K562 (cell line): ENCODE measurements around the gene NKIRAS1. TPM values are rescaled to one million over a fixed set of nuclear protein-coding genes. Genes with fewer than 3 reads are reported as not detected.

Experiments
- ATAC-seq: fragments of 200-7000 bp; cut with Tn5 transposase; 3 replicates; pipeline ENCODE4 v1.9.1; 2020; ENCODE audit warnings: moderate library complexity
- BruUV-seq: library from RNA; stranded (reverse); fragments of 400-500 nt; replicated peaks from 2 replicates; lab custom pipeline; 2021; lab: Mats Ljungman, UMichigan
- CTCF ChIA-PET: fragments of 300-600 bp; formaldehyde crosslinking; extraction: SDS; loops from one replicate; lab custom pipeline; 2021; ENCODE audit warnings: low intra/inter-chr PET ratio; lab: Yijun Ruan, JAX
- POLR2A ChIA-PET: fragments of 300-600, 350-650 bp; sonication (Branson Sonifier 250); formaldehyde crosslinking; extraction: SDS; loops from one replicate; lab custom pipeline; 2021; ENCODE audit warnings: antibody characterized with exemption, inconsistent platforms; lab: Yijun Ruan, JAX
- DNase-seq, 4 experiments: peaks; one replicate each; pipeline versions ENCODE4 v3.0.0 to v3.0.0-alpha.2; 2011 to 2018; ENCODE audit warnings: low spot score in 3 of 4, mixed read lengths in 3 of 4; ENCODE audit errors: extremely low read depth in 1 of 4
- FAIRE-seq: peaks from 2 replicates; lab custom pipeline; 2011; peaks lifted over from hg19 to GRCh38; lab: Jason Lieb, UNC
- H2AFZ ChIP-seq: 2 replicates; pipeline ENCODE4 v1.6.0; 2011; ENCODE audit warnings: low read depth, low read length, control low read depth, inconsistent platforms
- H3K27ac ChIP-seq: fragments of 200-600 bp; 3 replicates; pipeline ENCODE4 v1.8.0; 2011; ENCODE audit warnings: low read depth, mild to moderate bottlenecking, control low read depth, inconsistent platforms, low read length, moderate library complexity, mixed read lengths; ENCODE audit errors: extremely low read depth
- H3K27me3 ChIP-seq, 2 experiments: fragments of 300-600 bp in 1 of 2; 2 replicates in 1 of 2; 3 replicates in 1 of 2; pipeline versions ENCODE4 v1.6.0 to v1.8.0; 2011; ENCODE audit warnings: inconsistent platforms in 2 of 2, low read length in 2 of 2, mild to moderate bottlenecking in 1 of 2, mixed read lengths in 1 of 2, moderate library complexity in 1 of 2; ENCODE audit not compliant: control insufficient read depth in 2 of 2, insufficient read depth in 2 of 2
- H3K36me3 ChIP-seq: fragments of 300-600 bp; 3 replicates; pipeline ENCODE4 v1.8.0; 2011; ENCODE audit warnings: mild to moderate bottlenecking, low read length, inconsistent platforms; ENCODE audit not compliant: control insufficient read depth, insufficient read depth
- H3K4me1 ChIP-seq, 2 experiments: fragments of 200-600 bp in 1 of 2; replicated peaks in 1 of 2; 2 replicates in 1 of 2; 3 replicates in 1 of 2; pipeline versions ENCODE4 v1.5.1 to v1.8.0; 2011; ENCODE audit warnings: inconsistent platforms in 2 of 2, low read length in 2 of 2, mild to moderate bottlenecking in 1 of 2, mixed read lengths in 1 of 2, moderate library complexity in 1 of 2; ENCODE audit not compliant: control insufficient read depth in 2 of 2, insufficient read depth in 2 of 2
- H3K4me2 ChIP-seq: 2 replicates; pipeline ENCODE4 v1.6.1; 2011; ENCODE audit warnings: low read length, control low read depth, inconsistent platforms, mixed read lengths; ENCODE audit not compliant: insufficient read depth
- H3K4me3 ChIP-seq: fragments of 200-600 bp; sonication (generic), shearing (Covaris generic); 2 replicates; pipeline ENCODE4 v1.5.1; 2016; ENCODE audit warnings: control low read depth, inconsistent platforms
- H3K79me2 ChIP-seq: fragments of 200-600 bp; 3 replicates; pipeline ENCODE4 v1.8.0; 2011; ENCODE audit warnings: low read length, inconsistent platforms; ENCODE audit not compliant: control insufficient read depth, insufficient read depth
- H3K9ac ChIP-seq, 2 experiments: 2 replicates each; pipeline versions ENCODE4 v1.6.0 to v1.6.1; 2011; ENCODE audit warnings: low read depth in 2 of 2, low read length in 2 of 2, control low read depth in 1 of 2, inconsistent platforms in 1 of 2, mild to moderate bottlenecking in 1 of 2, mixed read lengths in 1 of 2; ENCODE audit not compliant: insufficient read depth in 1 of 2
- H3K9me1 ChIP-seq: one replicate; pipeline ENCODE4 v1.6.0; 2011; ENCODE audit warnings: inconsistent platforms, mild to moderate bottlenecking, low read length, moderate library complexity; ENCODE audit not compliant: control insufficient read depth, insufficient read depth
- H3K9me3 ChIP-seq: replicated peaks from 2 replicates; pipeline ENCODE4 v1.5.1; 2011; ENCODE audit warnings: low read depth, low read length, inconsistent platforms; ENCODE audit not compliant: control insufficient read depth, insufficient read depth
- H4K20me1 ChIP-seq: replicated peaks from 2 replicates; pipeline ENCODE4 v1.6.1; 2011; ENCODE audit warnings: low read length, inconsistent platforms, mixed read lengths; ENCODE audit not compliant: control insufficient read depth, insufficient read depth
- BMI1 ChIP-seq: fragments of 150-350 bp; IDR thresholded peaks from 2 replicates; pipeline ENCODE4 v1.6.1; 2014; ENCODE audit warnings: low read length
- KLF13 ChIP-seq: fragments of 450-650 bp; IDR thresholded peaks from 2 replicates; pipeline ENCODE4 v1.6.1; 2016; ENCODE audit warnings: missing genetic modification characterization, low read depth, mild to moderate bottlenecking, missing compliant biosample characterization, moderate library complexity, borderline replicate concordance
- NKRF ChIP-seq: fragments of 450-650 bp; IDR thresholded peaks from 2 replicates; pipeline ENCODE4 v1.6.1; 2016; ENCODE audit warnings: borderline replicate concordance
- SRF ChIP-seq, 2 experiments: fragments of 250-450, 450-650 bp in 1 of 2; sonication (Bioruptor Pico) in 1 of 2; sonication (generic) in 1 of 2; formaldehyde crosslinking; IDR thresholded peaks; 2 replicates each; pipeline versions ENCODE4 v1.5.0 to v1.5.1; 2020 to 2022; ENCODE audit warnings: mild to moderate bottlenecking in 1 of 2, missing genetic modification reagents in 1 of 2
- STAT5B ChIP-seq: fragments of 250-450 bp; sonication (Bioruptor Pico); IDR thresholded peaks from 2 replicates; pipeline ENCODE4 v1.8.0; 2021; ENCODE audit warnings: mild to moderate bottlenecking, inconsistent platforms
- YBX1 ChIP-seq: fragments of 450-650 bp; IDR thresholded peaks from 2 replicates; pipeline ENCODE4 v1.7.1; 2016; ENCODE audit warnings: mild to moderate bottlenecking
- ZEB2 ChIP-seq: fragments of 450-650 bp; IDR thresholded peaks from 2 replicates; pipeline ENCODE4 v1.6.1; 2016
- ZNF12 ChIP-seq: sonication (generic); formaldehyde crosslinking; IDR thresholded peaks from 2 replicates; pipeline ENCODE4 v1.4.0; 2020; ENCODE audit warnings: mild to moderate bottlenecking, missing genetic modification reagents
- ZNF263 ChIP-seq: sonication (generic); formaldehyde crosslinking; IDR thresholded peaks from 2 replicates; pipeline ENCODE4 v1.8.0; 2022; ENCODE audit warnings: mild to moderate bottlenecking, missing genetic modification reagents, borderline replicate concordance
- ZNF444 ChIP-seq: fragments of 250-450 bp; sonication (Bioruptor Pico); IDR thresholded peaks from 2 replicates; pipeline ENCODE4 v1.4.0; 2020; ENCODE audit warnings: mild to moderate bottlenecking, moderate library complexity
- ZNF511 ChIP-seq: sonication (generic); formaldehyde crosslinking; IDR thresholded peaks from 2 replicates; pipeline ENCODE4 v1.8.0; 2022; ENCODE audit warnings: mild to moderate bottlenecking, missing genetic modification reagents
- WGBS: fragments of 100-300 bp; shearing (Covaris generic); methylation state at CpG from one replicate; pipeline ENCODE4 v1.1.6; 2016; ENCODE audit warnings: low coverage, mixed read lengths; ENCODE audit not compliant: insufficient coverage; ENCODE audit errors: missing lambda C conversion rate; 5-methylcytosine and 5-hydroxymethylcytosine counted together
- in situ Hi-C: fragments of 300-500 bp; cut with MboI; formaldehyde crosslinking; loops from 4 replicates; pipeline ENCODE4 v1.15.0; 2018; ENCODE audit warnings: inconsistent platforms, mixed read lengths
- intact Hi-C: fragments of 100-400 bp; cut with micrococcal nuclease; formaldehyde crosslinking; loops from 2 replicates; pipeline ENCODE4 v1.14.2; 2022
- polyA plus RNA-seq, 8 experiments: library from polyadenylated mRNA; depleted of rRNA in 4 of 8; stranded (reverse) in 5 of 8; unstranded in 3 of 8; fragments of >200 nt; fragmentation: Nextera tagmentation in 2 of 8; fragmentation: Illumina TruSeq in 1 of 8; extraction: Ambion mirVana in 2 of 8; extraction: Trizol in 1 of 8; gene quantifications; 2 replicates each; pipeline versions ENCODE4 v1.2.1 to v1.2.3, GENCODE V29; 2011 to 2014; ENCODE audit warnings: inconsistent platforms in 1 of 8, missing spikeins in 1 of 8
- total RNA-seq, 7 experiments: library from RNA; depleted of rRNA in 6 of 7; stranded (reverse); fragments of >200 nt in 6 of 7; fragmentation: Illumina TruSeq in 2 of 7; extraction: Trizol in 2 of 7; gene quantifications; 2 replicates each; pipeline versions ENCODE4 v1.2.1 to v1.2.3, GENCODE V29; 2011 to 2021; ENCODE audit warnings: low replicate concordance in 1 of 7
- TF ChIP-seq, protein P1 (sequence below), 2 experiments: IDR thresholded peaks; 2 replicates each; pipeline ENCODE4 v1.6.1; 2011; ENCODE audit warnings: borderline replicate concordance in 1 of 2, control low read depth in 1 of 2, low read depth in 1 of 2, low read length in 1 of 2, mild to moderate bottlenecking in 1 of 2, mixed read lengths in 1 of 2, moderate library complexity in 1 of 2; ENCODE audit not compliant: insufficient read depth in 1 of 2, insufficient read length in 1 of 2, poor library complexity in 1 of 2, severe bottlenecking in 1 of 2; ENCODE audit errors: extremely low read depth in 1 of 2
- TF ChIP-seq, protein P2 (sequence below): sonication (generic); formaldehyde crosslinking; IDR thresholded peaks from 2 replicates; pipeline ENCODE4 v1.8.1; 2022; ENCODE audit warnings: missing genetic modification reagents

The NKIRAS1 gene
- total and polyA plus RNA-seq, 9 of the 15 experiments (the other 6 are each of a cell fraction or from before 2014, with no cell fraction given) = 5.1 to 10.3 (median 6.3) TPM

DNA sequence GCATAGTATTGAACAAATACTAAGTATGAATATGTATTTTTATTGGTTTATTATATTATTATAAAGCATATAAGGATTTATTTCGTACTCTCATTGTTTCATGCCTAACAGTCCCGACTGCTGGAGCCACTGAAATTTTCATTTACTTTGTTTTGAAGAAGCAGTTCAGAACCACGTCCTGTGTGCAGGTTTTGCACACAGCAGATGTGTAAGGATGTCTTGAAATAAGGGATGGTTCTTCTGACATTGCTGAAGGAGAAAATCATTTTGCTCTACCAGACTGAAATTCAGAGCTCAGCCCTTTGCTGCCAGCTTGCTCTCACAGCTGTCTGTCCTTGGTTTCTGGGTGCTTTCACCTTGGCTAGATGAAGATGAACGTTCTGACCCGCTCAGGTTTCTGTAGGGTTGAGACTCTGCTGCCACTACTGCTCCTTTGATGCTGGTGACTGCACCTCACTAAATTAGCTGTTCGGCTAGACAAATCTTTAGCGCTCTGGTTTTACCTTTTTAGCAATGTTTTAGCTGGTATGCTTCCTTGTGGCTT, 56.9 kb downstream of the NKIRAS1 start (continued):
- TF ChIP-seq, protein P1, sequence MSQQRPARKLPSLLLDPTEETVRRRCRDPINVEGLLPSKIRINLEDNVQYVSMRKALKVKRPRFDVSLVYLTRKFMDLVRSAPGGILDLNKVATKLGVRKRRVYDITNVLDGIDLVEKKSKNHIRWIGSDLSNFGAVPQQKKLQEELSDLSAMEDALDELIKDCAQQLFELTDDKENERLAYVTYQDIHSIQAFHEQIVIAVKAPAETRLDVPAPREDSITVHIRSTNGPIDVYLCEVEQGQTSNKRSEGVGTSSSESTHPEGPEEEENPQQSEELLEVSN (IDR thresholded peaks at IDR 0.05; ENCODE audit: borderline replicate concordance in 1 of 2, extremely low read depth in 1 of 2, insufficient read depth in 1 of 2, insufficient read length in 1 of 2, low read depth in 1 of 2, low read length in 1 of 2, poor library complexity in 1 of 2, severe bottlenecking in 1 of 2) = no peak
- TF ChIP-seq ZEB2 = no peak

GRCh38 chr3:23859012-23859743, 57.6 kb downstream of the NKIRAS1 start:
- POLR2A ChIA-PET = interaction anchor here (0.9 to 2.1 kb wide), 7 partner anchors 11 to 57 kb away, joined by 3 to 7 read pairs (median 4); partner anchors contain the start of genes NKIRAS1 and RPL15
- no peak overlapping the region for H3K4me2 ChIP-seq
- no peak for TF ChIP-seq ZNF444 (CRISPR knock-in tag)
- TF ChIP-seq ZNF12 (CRISPR knock-in tag) = no peak
- no peak for TF ChIP-seq KLF13
- TF ChIP-seq BMI1 = no peak
- TF ChIP-seq ZNF263 (CRISPR knock-in tag) = no peak
- no peak for TF ChIP-seq ZNF511 (CRISPR knock-in tag)
- TF ChIP-seq, protein P2, sequence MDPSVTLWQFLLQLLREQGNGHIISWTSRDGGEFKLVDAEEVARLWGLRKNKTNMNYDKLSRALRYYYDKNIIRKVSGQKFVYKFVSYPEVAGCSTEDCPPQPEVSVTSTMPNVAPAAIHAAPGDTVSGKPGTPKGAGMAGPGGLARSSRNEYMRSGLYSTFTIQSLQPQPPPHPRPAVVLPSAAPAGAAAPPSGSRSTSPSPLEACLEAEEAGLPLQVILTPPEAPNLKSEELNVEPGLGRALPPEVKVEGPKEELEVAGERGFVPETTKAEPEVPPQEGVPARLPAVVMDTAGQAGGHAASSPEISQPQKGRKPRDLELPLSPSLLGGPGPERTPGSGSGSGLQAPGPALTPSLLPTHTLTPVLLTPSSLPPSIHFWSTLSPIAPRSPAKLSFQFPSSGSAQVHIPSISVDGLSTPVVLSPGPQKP = no peak
- no peak for TF ChIP-seq NKRF
- TF ChIP-seq SRF (CRISPR knock-in tag; IDR thresholded peaks at IDR 0.05) = no peak
- no peak for TF ChIP-seq YBX1
- no peak for TF ChIP-seq STAT5B (CRISPR knock-in tag)

More at GRCh38 chr3:23859012-23859743, 57.6 kb downstream of the NKIRAS1 start:
- H3K9me3 ChIP-seq = no peaks in the 10 kb centered on the region
- DNase-seq = no peak
- no peaks in the 10 kb centered on the region for H3K4me1 ChIP-seq
- CTCF ChIA-PET = no interaction called here
- peaks cover 15% of the 10 kb centered on the region; the same call in 1 of the 3 replicates for H3K36me3 ChIP-seq
- in situ Hi-C loops (no loop called here), intact Hi-C loops (no loop called here)
- H3K27ac ChIP-seq = no peak overlapping the region
- no peak for FAIRE-seq
- H3K9me1 ChIP-seq = no peaks in the 10 kb centered on the region
- WGBS = 76% methylated on average over 1 of the region's 1 CpG
- no peak overlapping the region for H3K4me3 ChIP-seq
- peaks cover 11% of the 10 kb centered on the region for H4K20me1 ChIP-seq
- no TSS peak for BruUV-seq
- no peak overlapping the region for H3K9ac ChIP-seq
- no peak overlapping the region for H2AFZ ChIP-seq
- H3K79me2 ChIP-seq = peaks cover 59% of the 10 kb centered on the region
- H3K27me3 ChIP-seq = no peaks in the 10 kb centered on the region
- ATAC-seq = no peak
